T-cell (primary cell): ENCODE data around the gene OPRL1. TPM values are rescaled to one million over a fixed set of nuclear protein-coding genes. Genes with fewer than 3 reads are reported as not detected.

ENCODE experiments used
- ATAC-seq, 4 experiments: fragments of 200-7000 bp in 3 of 4; fragments of 150-1000 bp in 1 of 4; cut with Tn5 transposase; replicated peaks in 1 of 4; 1 replicate in 3 of 4; 2 replicates in 1 of 4; pipeline ENCODE4 v1.10.0; 2021; ENCODE audit warnings: moderate library complexity in 3 of 4, mild to moderate bottlenecking in 2 of 4, moderate number of reproducible peaks in 1 of 4
- CTCF ChIA-PET, 2 donors: fragments of 300-600 bp; sonication (Branson Sonifier 250); formaldehyde crosslinking; loops; one replicate each; lab custom pipeline; 2022; ENCODE audit warnings: antibody characterized with exemption in 2 of 2; lab: Charles Lee
- POLR2A ChIA-PET, 2 donors: fragments of 300-600 bp; sonication (Branson Sonifier 250); formaldehyde crosslinking; loops; one replicate each; lab custom pipeline; 2022; ENCODE audit warnings: antibody characterized with exemption in 2 of 2; lab: Charles Lee
- DNase-seq, 35 experiments: peaks; one replicate each; pipeline versions ENCODE4 v3.0.0 to v3.0.0-alpha.2; 2013 to 2023
- H3K27ac ChIP-seq: one replicate; pipeline ENCODE4 v1.5.1; 2013; ENCODE audit warnings: low read length
- H3K27me3 ChIP-seq, 2 experiments: replicated peaks in 1 of 2; 1 replicate in 1 of 2; 2 replicates in 1 of 2; pipeline versions ENCODE4 v1.6.1 to v1.7.0; 2013; ENCODE audit warnings: low read length in 1 of 2, mixed read lengths in 1 of 2; ENCODE audit not compliant: control insufficient read depth in 2 of 2, insufficient read depth in 2 of 2; ENCODE audit errors: extremely low read depth in 1 of 2
- H3K36me3 ChIP-seq, 2 donors: 1 replicate in 1 of 2; 2 replicates in 1 of 2; pipeline versions ENCODE4 v1.6.1 to v1.7.0; 2013; ENCODE audit warnings: low read length in 1 of 2; ENCODE audit not compliant: control insufficient read depth in 2 of 2, insufficient read depth in 1 of 2; ENCODE audit errors: extremely low read depth in 1 of 2
- H3K4me1 ChIP-seq, 2 experiments: 1 replicate in 1 of 2; 2 replicates in 1 of 2; pipeline versions ENCODE4 v1.6.1 to v1.7.0; 2013; ENCODE audit warnings: low read length in 2 of 2, mixed read lengths in 1 of 2; ENCODE audit not compliant: insufficient read depth in 2 of 2, control insufficient read depth in 1 of 2; ENCODE audit errors: extremely low read depth in 1 of 2
- H3K4me3 ChIP-seq, 2 donors: 1 replicate in 1 of 2; 2 replicates in 1 of 2; pipeline versions ENCODE4 v1.5.1 to v1.7.0; 2013; ENCODE audit warnings: mild to moderate bottlenecking in 2 of 2, low read length in 1 of 2, moderate library complexity in 1 of 2; ENCODE audit not compliant: control insufficient read depth in 1 of 2; ENCODE audit errors: extremely low read depth in 1 of 2
- H3K9me3 ChIP-seq: 2 replicates; pipeline ENCODE4 v1.7.0; 2013
- H3K27ac Mint-ChIP-seq, 2 donors: one replicate each; pipeline ENCODE4 v1.8.0; 2020 to 2021; ENCODE audit warnings: mild to moderate bottlenecking in 2 of 2, mixed read lengths in 2 of 2
- H3K27me3 Mint-ChIP-seq, 2 donors: one replicate each; pipeline ENCODE4 v1.8.0; 2021 to 2022; ENCODE audit warnings: mixed read lengths in 2 of 2
- H3K36me3 Mint-ChIP-seq: one replicate; pipeline ENCODE4 v1.8.0; 2021; ENCODE audit warnings: mixed read lengths
- H3K4me1 Mint-ChIP-seq, 3 donors: one replicate each; pipeline ENCODE4 v1.8.0; 2020 to 2022; ENCODE audit warnings: mixed read lengths in 3 of 3, mild to moderate bottlenecking in 1 of 3
- H3K4me3 Mint-ChIP-seq, 3 donors: one replicate each; pipeline ENCODE4 v1.8.0; 2020 to 2022; ENCODE audit warnings: mild to moderate bottlenecking in 3 of 3, mixed read lengths in 3 of 3, moderate library complexity in 3 of 3
- H3K9me3 Mint-ChIP-seq, 3 donors: one replicate each; pipeline ENCODE4 v1.8.0; 2020 to 2022; ENCODE audit warnings: mixed read lengths in 3 of 3
- WGBS: methylation state at CpG from one replicate; pipeline ENCODE4 v1.1.5; 2013; ENCODE audit warnings: missing lambda C conversion rate; ENCODE audit not compliant: insufficient coverage; 5-methylcytosine and 5-hydroxymethylcytosine counted together
- total RNA-seq, 35 experiments: library from RNA in 6 of 35; stranded (reverse) in 6 of 35; fragments of 120-200 nt in 1 of 35; gene quantifications; one replicate each; pipeline versions ENCODE4 v1.2.1 to v1.2.4 and lab custom pipeline; 2013 to 2026

OPRL1 gene
- total RNA-seq, 5 donors from 2014 or later (not counting 1 experiment from before 2014, with no cell fraction given): 1.1 to 1.9 (median 1.5) TPM

DNA sequence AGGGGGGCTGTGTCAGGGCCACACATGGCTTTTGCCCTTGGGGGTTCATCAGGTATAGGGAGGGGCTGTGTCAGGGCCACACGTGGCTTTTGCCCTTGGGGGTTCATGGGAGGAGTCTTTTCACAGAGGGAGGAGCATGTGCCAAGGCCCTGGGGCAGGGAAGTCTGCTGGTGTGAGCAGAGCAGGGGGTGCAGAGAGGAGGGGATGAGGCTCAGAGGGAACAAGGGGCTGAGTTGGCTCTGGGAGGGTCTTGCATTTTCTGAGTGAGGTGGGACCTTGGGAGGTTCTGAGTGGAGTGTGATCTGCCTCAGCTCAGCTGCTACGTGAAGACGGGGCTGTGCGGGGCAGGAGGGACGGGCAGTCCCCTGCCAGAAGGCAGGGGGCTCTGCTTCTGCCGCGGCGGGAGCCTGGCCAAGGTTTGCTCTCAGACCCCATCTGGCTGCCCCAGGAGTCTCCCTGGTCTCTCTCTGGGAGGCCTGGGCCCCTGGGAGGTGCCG, 24.4 kb upstream of the OPRL1 start:
- POLR2A ChIA-PET: no interaction called here
- Mint-ChIP-seq H3K27ac (no peak overlapping the region), H3K4me3 (no peak overlapping the region), H3K4me1 (peaks cover 11 to 27% (median 13%) of the 10 kb centered on the region in 3 donors), H3K27me3 (peaks cover 6 to 34% of the 10 kb centered on the region in 2 donors), H3K9me3 (no peaks in the 10 kb centered on the region), H3K36me3 (no peaks in the 10 kb centered on the region)
- Histone ChIP-seq H3K4me3 (no peak overlapping the region), H3K36me3 (no peaks in the 10 kb centered on the region), H3K4me1 (peaks cover 0 to 30% of the 10 kb centered on the region in 2 experiments), H3K27me3 (peaks cover 0 to 75% of the 10 kb centered on the region in 2 experiments), H3K27ac (no peak overlapping the region), H3K9me3 (no peaks in the 10 kb centered on the region)
- ATAC-seq: no peak
- 97% methylated on average over 7 of the region's 9 CpGs for WGBS
- CTCF ChIA-PET: interaction anchor here in 1 of 2 donors (1.2 kb wide), 1 partner anchor 17 kb away, joined by 5 read pairs; no protein-coding TSS in a partner anchor
- DNase-seq: no peak

DNA sequence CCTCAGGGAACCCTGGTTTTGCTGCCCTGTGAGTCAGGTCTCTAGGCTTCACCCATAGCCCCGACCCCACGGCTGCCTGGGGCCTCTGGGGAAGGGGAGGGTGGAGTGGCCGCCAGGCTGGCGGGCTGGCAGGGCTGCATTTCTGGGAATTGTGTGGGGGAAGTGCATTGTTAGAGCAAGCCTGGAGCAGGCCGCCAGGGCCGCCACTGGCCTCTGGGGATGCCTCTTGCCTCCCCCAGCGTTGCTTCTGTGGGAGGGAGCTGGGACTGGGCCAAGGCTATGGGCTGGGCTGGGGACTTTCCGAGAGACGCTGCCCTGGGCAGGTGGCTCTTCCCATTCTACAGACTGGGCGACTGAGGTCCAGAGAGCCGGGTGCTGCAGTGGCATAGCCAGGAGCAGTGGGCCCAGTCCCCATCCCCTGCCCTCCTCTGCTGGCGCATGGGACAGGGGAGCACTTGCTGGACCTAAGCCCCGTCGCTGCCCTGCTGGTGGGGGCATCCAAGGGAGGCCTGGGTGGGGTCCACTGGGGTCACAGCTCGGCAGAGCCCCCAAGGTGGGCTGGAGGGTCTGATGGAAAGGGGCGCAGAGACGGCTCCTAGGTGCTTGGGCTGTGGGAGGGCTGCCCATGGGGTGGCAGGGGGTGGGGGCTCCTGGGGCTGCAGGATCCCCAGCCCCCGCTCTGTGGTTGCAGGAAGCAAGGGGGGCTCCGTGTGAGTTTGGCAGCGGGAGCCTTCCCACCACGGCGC, 23.8 kb upstream of the OPRL1 start:
- no peak overlapping the region for H3K27ac Mint-ChIP-seq
- Histone ChIP-seq H3K4me3 (no peak overlapping the region), H3K36me3 (no peaks in the 10 kb centered on the region), H3K27ac (no peak overlapping the region), H3K27me3 (peaks cover 0 to 69% of the 10 kb centered on the region in 2 experiments), H3K9me3 (no peaks in the 10 kb centered on the region), H3K4me1 (peaks cover 0 to 26% of the 10 kb centered on the region in 2 experiments)
- H3K4me3 Mint-ChIP-seq: no peak overlapping the region
- no peaks in the 10 kb centered on the region for H3K36me3 Mint-ChIP-seq
- DNase-seq (no peak), ATAC-seq (no peak)
- POLR2A ChIA-PET: no interaction called here
- H3K27me3 Mint-ChIP-seq: peaks cover 6 to 28% of the 10 kb centered on the region in 2 donors
- WGBS: 69% methylated on average over 15 of the region's 22 CpGs
- peaks cover 11 to 25% (median 13%) of the 10 kb centered on the region in 3 donors for H3K4me1 Mint-ChIP-seq
- CTCF ChIA-PET: interaction anchor here in 1 of 2 donors (0.6 kb wide), 1 partner anchor 518 kb away, joined by 3 read pairs; no protein-coding TSS in a partner anchor
- no peaks in the 10 kb centered on the region for H3K9me3 Mint-ChIP-seq

DNA sequence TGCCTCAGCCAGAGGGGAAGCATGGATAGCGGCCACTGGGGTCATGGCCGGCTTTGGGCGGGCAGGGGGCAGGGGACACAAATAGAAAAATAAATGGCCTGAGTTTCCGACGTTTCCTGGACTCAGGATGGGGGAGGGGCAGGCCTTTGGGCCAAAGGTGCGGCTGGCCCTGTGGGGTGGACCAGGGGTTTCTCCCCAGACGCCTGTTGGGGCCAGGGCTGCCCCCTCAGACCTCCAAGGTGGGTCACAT, 23.3 kb upstream of the OPRL1 start:
- H3K4me1 ChIP-seq: peaks cover 0 to 26% of the 10 kb centered on the region in 2 experiments
- CTCF ChIA-PET: interaction anchor here in 1 of 2 donors (0.6 kb wide), 1 partner anchor 518 kb away, joined by 3 read pairs; no protein-coding TSS in a partner anchor
- H3K9me3 ChIP-seq: no peaks in the 10 kb centered on the region
- peaks cover 11 to 25% (median 13%) of the 10 kb centered on the region in 3 donors for H3K4me1 Mint-ChIP-seq
- no peaks in the 10 kb centered on the region for H3K9me3 Mint-ChIP-seq
- H3K27ac ChIP-seq: no peak overlapping the region
- H3K4me3 ChIP-seq: no peak overlapping the region
- ATAC-seq: no peak
- H3K27me3 Mint-ChIP-seq: peaks cover 6 to 27% of the 10 kb centered on the region in 2 donors
- peaks cover 0 to 64% of the 10 kb centered on the region in 2 experiments for H3K27me3 ChIP-seq
- H3K27ac Mint-ChIP-seq: no peak overlapping the region
- DNase-seq: no peak
- 66% methylated on average over 7 of the region's 7 CpGs for WGBS
- POLR2A ChIA-PET: no interaction called here
- H3K4me3 Mint-ChIP-seq: no peak overlapping the region
- no peaks in the 10 kb centered on the region for H3K36me3 ChIP-seq
- no peaks in the 10 kb centered on the region for H3K36me3 Mint-ChIP-seq

DNA sequence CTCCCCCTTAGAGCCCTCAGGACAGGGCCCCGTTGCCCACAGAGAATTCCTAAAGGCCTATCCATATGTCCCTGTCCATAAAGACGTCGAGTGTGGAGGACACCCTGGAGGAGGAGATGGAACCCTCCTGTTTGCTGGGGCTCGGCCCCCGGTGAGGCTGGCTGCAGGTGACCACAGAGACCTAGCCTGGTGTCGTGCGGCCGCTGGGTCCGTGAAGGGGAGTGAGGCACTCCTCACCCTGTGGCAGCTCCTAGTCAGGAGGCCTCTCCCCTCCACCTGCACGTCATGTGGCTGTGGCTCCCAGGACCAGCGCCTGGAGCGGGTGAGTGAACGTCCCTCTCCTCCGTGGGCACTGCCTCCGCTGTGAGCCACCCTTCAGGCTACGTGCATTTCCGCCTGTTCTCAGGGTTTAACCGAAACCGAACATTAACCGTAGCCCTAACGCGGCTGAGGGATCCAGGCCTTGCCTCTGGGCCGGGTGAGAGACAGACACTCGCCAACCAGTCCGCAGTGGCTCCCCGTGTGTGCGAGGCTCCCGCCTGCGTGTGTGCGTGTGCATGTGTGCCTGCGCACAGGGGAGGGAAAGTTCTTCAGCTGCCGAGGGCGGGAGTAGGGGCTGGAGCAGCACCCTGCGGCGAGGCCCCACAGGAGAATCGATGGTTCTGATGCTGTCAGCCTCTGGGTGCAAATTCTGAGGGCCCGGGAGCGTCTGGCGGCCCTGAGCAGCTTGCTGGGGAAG, 22.8 kb upstream of the OPRL1 start:
- CTCF ChIA-PET: interaction anchor here (0.6 kb wide), 2 partner anchors 351 to 519 kb away, joined by 3 read pairs; no protein-coding TSS in a partner anchor

DNA sequence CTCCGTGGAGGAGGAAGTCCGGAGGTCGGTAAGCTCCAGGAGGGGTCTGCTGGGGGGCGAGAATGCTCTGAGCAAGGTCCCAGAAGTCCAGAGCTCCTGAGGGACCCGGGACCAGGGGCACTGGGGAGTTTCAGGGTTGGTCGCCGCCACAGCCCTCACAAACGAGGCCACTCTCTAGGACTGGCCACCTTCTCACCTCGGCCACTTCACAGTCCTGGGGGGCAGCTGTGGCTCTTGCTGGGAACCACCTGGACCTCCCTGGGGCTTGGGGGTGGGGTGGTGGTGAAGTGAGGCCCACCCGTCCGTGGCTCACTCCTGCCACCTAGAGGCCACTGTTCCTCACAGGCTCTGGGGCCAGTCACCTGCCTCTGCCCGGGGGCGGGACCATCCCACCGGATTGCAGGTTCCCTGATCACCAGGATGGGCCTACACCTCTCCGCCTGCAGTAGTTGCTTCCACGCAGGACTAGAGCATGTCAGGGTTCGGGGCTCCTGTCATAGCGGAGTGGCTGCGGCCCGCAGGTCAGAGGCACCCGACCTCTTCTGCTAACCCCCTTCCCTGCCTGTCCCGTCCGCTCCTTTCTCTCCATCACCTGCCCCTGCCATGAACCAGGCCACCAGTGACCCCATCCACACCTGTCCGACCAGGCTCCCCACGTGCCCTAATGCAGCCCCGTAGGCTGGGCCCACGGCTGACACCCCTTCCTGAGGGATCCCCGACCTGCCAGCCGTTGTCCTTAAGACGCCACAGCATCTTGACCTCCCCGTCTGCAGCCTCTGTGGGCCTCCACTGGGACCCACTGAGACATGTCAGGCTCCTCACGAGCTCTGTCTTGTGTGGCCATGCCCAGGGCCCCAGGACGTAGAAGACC, 22.0 kb upstream of the OPRL1 start:
- H3K4me1 ChIP-seq: peaks cover 0 to 34% of the 10 kb centered on the region in 2 experiments
- Mint-ChIP-seq H3K27me3 (peaks cover 6 to 19% of the 10 kb centered on the region in 2 donors), H3K27ac (no peak overlapping the region), H3K4me1 (peaks cover 11 to 25% (median 13%) of the 10 kb centered on the region in 3 donors), H3K4me3 (peak overlapping the region; percentile 55 to 71 (median 64)), H3K36me3 (no peaks in the 10 kb centered on the region), H3K9me3 (no peaks in the 10 kb centered on the region)
- POLR2A ChIA-PET: no interaction called here
- peaks cover 0 to 51% of the 10 kb centered on the region in 2 experiments for H3K27me3 ChIP-seq
- 38% methylated on average over 28 of the region's 33 CpGs for WGBS
- ATAC-seq (peak; percentile 79 to 84 (median 82)), DNase-seq (peak; percentile 34 to 86 (median 70))
- no peaks in the 10 kb centered on the region for H3K36me3 ChIP-seq
- no peak overlapping the region for H3K27ac ChIP-seq
- CTCF ChIA-PET: interaction anchor here in 1 of 2 donors (0.6 to 1.2 kb wide), 2 partner anchors 18 to 352 kb away, joined by 3 read pairs; no protein-coding TSS in a partner anchor
- H3K9me3 ChIP-seq: no peaks in the 10 kb centered on the region
- H3K4me3 ChIP-seq: peak overlapping the region; percentile 31 to 39

More for the DNA sequence above, 22.8 kb upstream of the OPRL1 start:
- Histone ChIP-seq H3K4me1 (peaks cover 0 to 26% of the 10 kb centered on the region in 2 experiments), H3K36me3 (no peaks in the 10 kb centered on the region), H3K27me3 (peaks cover 0 to 59% of the 10 kb centered on the region in 2 experiments), H3K27ac (no peak overlapping the region), H3K9me3 (no peaks in the 10 kb centered on the region), H3K4me3 (peak overlapping the region; percentile 31 to 39)
- peak overlapping the region in 1 of 2 donors; percentile 27 for H3K27ac Mint-ChIP-seq
- no peaks in the 10 kb centered on the region for H3K9me3 Mint-ChIP-seq
- peaks cover 11 to 25% (median 13%) of the 10 kb centered on the region in 3 donors for H3K4me1 Mint-ChIP-seq
- H3K36me3 Mint-ChIP-seq: no peaks in the 10 kb centered on the region
- POLR2A ChIA-PET: no interaction called here
- H3K27me3 Mint-ChIP-seq: peaks cover 6 to 23% of the 10 kb centered on the region in 2 donors
- DNase-seq (peak in 1 of 35 experiments; percentile 36), ATAC-seq (peak; percentile 27 to 58 (median 42))
- H3K4me3 Mint-ChIP-seq: peak overlapping the region; percentile 55 to 71 (median 64)
- 66% methylated on average over 38 of the region's 39 CpGs for WGBS
